Hepatocyte (in vitro differentiated cells): ENCODE measurements around the gene TCF23.

Experiments used
- CTCF ChIP-seq: fragments of 200-600 bp; sonication (generic); IDR thresholded peaks from 2 replicates; pipeline ENCODE4 v1.5.1; 2016; ENCODE audit warnings: antibody characterized with exemption, mild to moderate bottlenecking; ENCODE audit not compliant: poor library complexity
- EZH2 ChIP-seq: fragments of 200-600 bp; sonication (generic); IDR thresholded peaks from 2 replicates; pipeline ENCODE4 v1.6.1; 2016; ENCODE audit warnings: antibody characterized with exemption, mild to moderate bottlenecking, borderline replicate concordance

- TF ChIP-seq CTCF: no peak
- TF ChIP-seq EZH2: no peak
Measured at GRCh38 chr2:27178469-27178868, 29.7 kb downstream of the TCF23 start.
